ENCODE results near the gene FBXL17.

DNA sequence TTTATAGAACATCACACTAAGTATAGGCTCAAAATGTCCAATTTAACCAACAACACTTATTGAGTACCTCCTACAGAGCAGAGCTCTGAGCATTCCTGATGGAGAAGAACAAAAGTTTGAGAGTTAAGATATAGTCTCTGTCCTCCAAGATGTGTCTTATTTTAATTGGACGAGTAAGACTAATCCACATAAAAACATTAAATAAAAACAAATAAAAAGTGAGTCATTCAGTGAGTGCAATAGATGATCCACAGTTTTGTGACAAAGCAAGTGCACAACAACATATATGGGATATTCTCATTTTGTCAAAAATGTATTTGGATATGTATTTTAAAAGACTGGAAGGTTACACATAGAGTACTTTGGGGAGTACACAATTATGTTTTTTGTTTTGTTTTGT is 277.4 kb downstream of the FBXL17 start:
- TF ChIP-seq, protein P1, sequence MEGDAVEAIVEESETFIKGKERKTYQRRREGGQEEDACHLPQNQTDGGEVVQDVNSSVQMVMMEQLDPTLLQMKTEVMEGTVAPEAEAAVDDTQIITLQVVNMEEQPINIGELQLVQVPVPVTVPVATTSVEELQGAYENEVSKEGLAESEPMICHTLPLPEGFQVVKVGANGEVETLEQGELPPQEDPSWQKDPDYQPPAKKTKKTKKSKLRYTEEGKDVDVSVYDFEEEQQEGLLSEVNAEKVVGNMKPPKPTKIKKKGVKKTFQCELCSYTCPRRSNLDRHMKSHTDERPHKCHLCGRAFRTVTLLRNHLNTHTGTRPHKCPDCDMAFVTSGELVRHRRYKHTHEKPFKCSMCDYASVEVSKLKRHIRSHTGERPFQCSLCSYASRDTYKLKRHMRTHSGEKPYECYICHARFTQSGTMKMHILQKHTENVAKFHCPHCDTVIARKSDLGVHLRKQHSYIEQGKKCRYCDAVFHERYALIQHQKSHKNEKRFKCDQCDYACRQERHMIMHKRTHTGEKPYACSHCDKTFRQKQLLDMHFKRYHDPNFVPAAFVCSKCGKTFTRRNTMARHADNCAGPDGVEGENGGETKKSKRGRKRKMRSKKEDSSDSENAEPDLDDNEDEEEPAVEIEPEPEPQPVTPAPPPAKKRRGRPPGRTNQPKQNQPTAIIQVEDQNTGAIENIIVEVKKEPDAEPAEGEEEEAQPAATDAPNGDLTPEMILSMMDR (IDR thresholded peaks at IDR 0.05), result no peak
- no peak for TF ChIP-seq POLR2A (IDR thresholded peaks at IDR 0.05)

Measured in breast epithelium (tissue), 3 donors.